ENCODE results near the gene IL17RE.

- TF ChIP-seq, protein P1, sequence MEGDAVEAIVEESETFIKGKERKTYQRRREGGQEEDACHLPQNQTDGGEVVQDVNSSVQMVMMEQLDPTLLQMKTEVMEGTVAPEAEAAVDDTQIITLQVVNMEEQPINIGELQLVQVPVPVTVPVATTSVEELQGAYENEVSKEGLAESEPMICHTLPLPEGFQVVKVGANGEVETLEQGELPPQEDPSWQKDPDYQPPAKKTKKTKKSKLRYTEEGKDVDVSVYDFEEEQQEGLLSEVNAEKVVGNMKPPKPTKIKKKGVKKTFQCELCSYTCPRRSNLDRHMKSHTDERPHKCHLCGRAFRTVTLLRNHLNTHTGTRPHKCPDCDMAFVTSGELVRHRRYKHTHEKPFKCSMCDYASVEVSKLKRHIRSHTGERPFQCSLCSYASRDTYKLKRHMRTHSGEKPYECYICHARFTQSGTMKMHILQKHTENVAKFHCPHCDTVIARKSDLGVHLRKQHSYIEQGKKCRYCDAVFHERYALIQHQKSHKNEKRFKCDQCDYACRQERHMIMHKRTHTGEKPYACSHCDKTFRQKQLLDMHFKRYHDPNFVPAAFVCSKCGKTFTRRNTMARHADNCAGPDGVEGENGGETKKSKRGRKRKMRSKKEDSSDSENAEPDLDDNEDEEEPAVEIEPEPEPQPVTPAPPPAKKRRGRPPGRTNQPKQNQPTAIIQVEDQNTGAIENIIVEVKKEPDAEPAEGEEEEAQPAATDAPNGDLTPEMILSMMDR (IDR thresholded peaks at IDR 0.05) = no peak
- no peak for TF ChIP-seq POLR2AphosphoS5 (IDR thresholded peaks at IDR 0.05)
Observed at GRCh38 chr3:9886328-9886727, 16.3 kb upstream of the IL17RE start.

Measured in esophagus muscularis mucosa (tissue), 3 donors.